ENCODE results near the gene ATG10.
"Not testable (repeated sequence)": the region's sequence is repeated elsewhere in the genome, so short reads cannot be mapped to it uniquely, and the experiment has no call there.

Gene ATG10

GRCh38 chr5:82129723-82130285 lies 158.0 kb downstream of the ATG10 start:
- DNase-seq (ENCODE audit: low spot score) = no peak

- no peak for DNase-seq (ENCODE audit: low spot score)
Measured at GRCh38 chr5:82130602-82131001, 158.8 kb downstream of the ATG10 start.

- DNase-seq (ENCODE audit: low spot score) = no peak
Measured at GRCh38 chr5:82137205-82137604, 165.4 kb downstream of the ATG10 start.

- DNase-seq (ENCODE audit: low spot score) = not testable (repeated sequence)
Measured at GRCh38 chr5:82139837-82140236, 168.0 kb downstream of the ATG10 start.

GRCh38 chr5:82142217-82142841 lies 170.5 kb downstream of the ATG10 start:
- DNase-seq (ENCODE audit: low spot score) = no peak

GRCh38 chr5:82142928-82143577 lies 171.2 kb downstream of the ATG10 start:
- no peak for DNase-seq (ENCODE audit: low spot score)

- no peak for DNase-seq (ENCODE audit: low spot score)
Measured at GRCh38 chr5:82147860-82148573, 176.2 kb downstream of the ATG10 start.

GRCh38 chr5:82149434-82149833 lies 177.6 kb downstream of the ATG10 start:
- DNase-seq (ENCODE audit: low spot score) = no peak

GRCh38 chr5:82150559-82150958 lies 178.7 kb downstream of the ATG10 start:
- DNase-seq (ENCODE audit: low spot score) = no peak

- DNase-seq (ENCODE audit: low spot score) = no peak
Measured at GRCh38 chr5:82151204-82151603, 179.4 kb downstream of the ATG10 start.

GRCh38 chr5:82151662-82152061 lies 179.8 kb downstream of the ATG10 start:
- no peak for DNase-seq (ENCODE audit: low spot score)

GRCh38 chr5:82152978-82153481 lies 181.2 kb downstream of the ATG10 start:
- no peak for DNase-seq (ENCODE audit: low spot score)

- no peak for DNase-seq (ENCODE audit: low spot score)
Measured at GRCh38 chr5:82154776-82155175, 183.0 kb downstream of the ATG10 start.

- no peak for DNase-seq (ENCODE audit: low spot score)
Measured at GRCh38 chr5:82155305-82155704, 183.5 kb downstream of the ATG10 start.

- no peak for DNase-seq (ENCODE audit: low spot score)
Measured at GRCh38 chr5:82156874-82157273, 185.1 kb downstream of the ATG10 start.

- DNase-seq (ENCODE audit: low spot score) = no peak
Measured at GRCh38 chr5:82158755-82159413, 187.1 kb downstream of the ATG10 start.

- no peak for DNase-seq (ENCODE audit: low spot score)
Measured at GRCh38 chr5:82160948-82161347, 189.1 kb downstream of the ATG10 start.

GRCh38 chr5:82162573-82162972 lies 190.8 kb downstream of the ATG10 start:
- no peak for DNase-seq (ENCODE audit: low spot score)

GRCh38 chr5:82163452-82164175 lies 191.8 kb downstream of the ATG10 start:
- no peak for DNase-seq (ENCODE audit: low spot score)

- DNase-seq (ENCODE audit: low spot score) = no peak
Measured at GRCh38 chr5:82164176-82164976, 192.6 kb downstream of the ATG10 start.
